NCI-H1092 (cell line): ENCODE results near the gene CCDC91.
A peak's percentile ranks its signal among the peaks of the same experiment; 100 is the strongest.

Experiments used
- DNase-seq: peaks from one replicate; lab custom pipeline; 2025; lab: John Stamatoyannopoulos, UW

CCDC91 gene

DNA sequence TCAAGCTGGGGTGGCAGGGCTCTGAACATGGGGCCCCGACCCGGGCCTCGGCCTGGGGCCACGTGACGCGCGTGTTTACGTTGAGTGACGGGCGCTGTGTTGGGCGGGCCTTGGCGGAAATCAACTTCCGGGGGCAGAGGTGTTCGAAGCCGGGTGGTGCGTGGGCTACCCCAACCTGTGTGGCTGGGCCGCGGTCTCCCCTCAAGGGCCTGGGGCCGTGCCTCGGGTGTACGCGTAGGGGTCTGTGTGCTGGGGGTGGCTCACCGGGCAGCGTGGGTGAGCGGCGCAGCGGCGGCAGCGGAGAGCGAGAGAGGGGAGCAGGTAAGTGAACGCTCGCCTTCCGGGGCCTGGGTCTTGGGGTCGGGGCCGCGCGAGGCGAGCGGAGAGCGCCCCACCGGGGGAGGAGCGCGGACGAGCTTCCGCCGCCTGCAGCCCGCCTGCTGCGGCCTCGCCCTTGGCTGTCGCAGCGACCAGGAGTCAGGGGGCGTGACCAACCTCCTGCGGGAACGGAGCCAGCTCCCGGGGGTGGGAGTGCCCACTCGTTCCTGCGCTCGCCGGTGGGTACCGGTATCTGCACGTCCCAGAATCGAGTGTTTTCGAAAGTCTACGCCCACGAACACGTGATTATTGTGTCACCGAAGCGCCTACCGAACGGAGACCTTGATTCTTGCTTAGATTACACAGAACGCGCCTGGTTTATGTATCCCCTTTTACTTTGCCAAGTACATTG lies at the start of gene CCDC91:
Gene CCDC91 (plus strand): TSS at position 136 of the 730 bp plus-strand sequence. CDS start 66,760 bp downstream, outside the sequence.
- peak; percentile 60 for DNase-seq

GRCh38 chr12:28144059-28144458 lies 46.2 kb upstream of the CCDC91 start:
- DNase-seq, result no peak

DNA sequence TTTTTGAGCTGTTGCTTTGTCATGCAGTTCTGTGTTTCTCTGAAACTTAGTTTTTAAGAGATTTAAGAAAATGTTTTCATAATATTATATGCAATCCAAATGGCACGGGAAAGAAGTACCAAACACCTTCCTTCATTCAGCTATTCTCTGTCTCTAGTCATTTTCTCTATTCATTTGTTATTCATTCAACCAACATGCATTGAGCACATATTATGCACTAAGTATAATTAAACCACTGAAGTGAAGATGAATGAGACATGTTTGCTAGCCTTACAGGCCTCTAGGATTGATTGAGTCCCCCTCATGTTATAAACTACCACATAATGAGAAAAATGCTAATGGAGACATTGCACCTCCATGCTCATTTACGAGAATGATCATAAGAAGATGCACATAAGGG lies 45.7 kb upstream of the CCDC91 start:
- DNase-seq, result no peak

GRCh38 chr12:28145216-28145615 lies 45.0 kb upstream of the CCDC91 start:
- no peak for DNase-seq

DNA sequence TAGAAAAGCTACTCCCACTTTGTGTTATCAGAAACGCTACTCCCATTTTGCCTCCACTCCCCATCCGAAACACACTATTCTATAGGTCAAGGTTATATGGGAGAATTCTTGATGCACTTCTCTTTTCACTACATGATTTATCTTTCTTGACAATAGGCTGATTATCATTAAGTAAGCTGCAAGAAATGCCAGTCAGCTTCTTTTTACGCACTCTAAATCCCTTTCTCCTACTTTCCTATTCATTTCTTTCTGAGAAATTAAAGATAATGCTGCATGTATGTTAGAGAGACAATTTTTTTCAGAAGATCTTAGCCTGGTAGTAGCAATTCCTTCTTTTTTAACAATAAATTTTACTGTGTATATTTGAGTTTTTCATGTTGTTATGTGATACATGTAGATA lies 41.0 kb upstream of the CCDC91 start:
- DNase-seq, result no peak

DNA sequence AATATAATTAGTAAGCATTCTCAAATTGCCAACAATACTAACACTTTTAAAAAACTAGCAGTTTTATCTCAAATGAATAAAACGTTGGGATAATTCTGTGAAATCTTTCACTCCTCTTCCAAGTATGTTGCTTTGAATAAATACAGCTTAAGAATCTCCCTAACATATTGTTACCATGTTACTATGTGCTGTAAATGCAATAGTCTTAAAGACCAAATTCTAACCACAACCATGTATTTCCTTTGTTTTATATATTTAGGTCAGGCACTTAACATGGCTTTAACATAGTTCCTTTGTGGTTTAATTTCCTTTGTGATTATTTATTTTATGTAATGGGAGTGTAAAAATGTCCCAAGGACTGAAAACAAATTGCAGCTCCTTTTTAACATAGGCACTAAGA lies 33.9 kb upstream of the CCDC91 start:
- DNase-seq, result no peak

GRCh38 chr12:28156804-28157203 lies 33.5 kb upstream of the CCDC91 start:
- no peak for DNase-seq

DNA sequence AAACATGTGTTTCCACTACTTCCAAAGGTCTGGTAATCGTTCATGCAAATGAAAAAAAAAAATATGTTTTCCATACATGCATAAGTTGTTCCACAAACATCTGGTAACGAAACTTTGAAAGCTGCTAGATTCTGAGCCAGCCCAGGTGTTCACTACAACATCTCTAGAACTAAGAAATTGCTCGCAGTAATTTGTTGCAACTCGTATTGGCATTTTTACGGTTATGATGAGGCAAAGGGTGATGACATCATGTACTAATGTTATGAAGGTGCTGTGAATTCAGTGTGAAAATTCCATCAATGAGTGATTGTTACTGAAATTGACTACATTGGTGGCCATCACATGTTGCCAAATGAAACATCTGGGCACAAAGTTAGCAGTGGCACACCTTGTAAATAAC lies 31.9 kb upstream of the CCDC91 start:
- DNase-seq, result no peak

DNA sequence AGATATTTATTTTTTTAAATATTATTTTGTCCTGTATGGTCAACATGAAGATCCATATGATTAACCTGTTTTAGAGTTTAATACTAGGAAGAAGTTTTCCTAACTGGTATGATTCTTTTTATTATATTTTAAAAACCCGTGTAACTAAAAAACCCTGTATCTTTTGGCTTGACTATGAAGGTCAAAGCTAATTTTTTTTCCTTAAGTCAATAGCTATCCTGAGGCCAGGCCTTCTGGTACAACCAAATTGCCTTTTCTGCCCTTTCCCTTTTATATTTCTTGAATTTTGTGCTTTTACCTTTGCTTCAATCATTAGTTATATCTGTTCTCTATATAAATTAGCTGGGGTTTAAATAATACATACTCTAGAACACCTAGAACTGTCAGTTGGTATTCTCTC lies 30.6 kb upstream of the CCDC91 start:
- DNase-seq, result no peak

DNA sequence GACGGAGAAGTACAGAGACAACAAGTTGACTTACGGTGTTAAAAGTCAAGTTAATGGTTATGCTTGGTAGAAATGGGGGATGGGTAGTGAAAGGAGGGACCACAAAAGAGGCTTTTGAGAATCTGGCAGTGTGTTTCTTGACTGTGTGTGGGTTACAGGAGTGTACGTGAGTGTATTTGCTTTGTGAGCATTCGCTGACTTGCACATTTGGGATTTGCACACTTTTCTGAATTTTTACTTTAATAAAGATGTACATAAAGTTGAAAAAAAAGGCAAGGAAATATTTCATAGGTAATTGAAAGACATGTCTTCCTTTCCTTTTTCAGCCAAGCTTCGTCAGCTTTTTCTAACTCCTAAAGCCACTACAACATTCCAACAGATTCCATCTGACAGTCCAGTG lies 28.6 kb upstream of the CCDC91 start:
- DNase-seq, result no peak

DNA sequence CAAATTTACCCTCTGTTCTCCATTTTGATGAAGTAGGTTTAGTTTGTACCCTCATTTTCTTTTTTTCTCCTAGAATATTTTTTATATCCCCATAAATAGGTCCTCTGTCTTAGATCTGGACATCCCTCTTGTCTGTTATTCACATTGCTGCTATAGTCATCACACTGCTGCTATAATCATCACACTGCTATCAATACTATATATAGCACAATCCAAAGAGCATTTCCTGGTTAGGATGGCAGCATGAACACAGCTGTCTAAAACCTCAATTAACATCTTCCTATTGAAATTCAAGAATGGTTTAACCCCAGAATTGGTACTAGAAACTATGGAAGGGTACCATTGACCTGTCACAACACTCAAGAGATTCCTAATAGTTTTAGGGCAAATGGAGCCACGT lies 27.6 kb upstream of the CCDC91 start:
- DNase-seq, result no peak

- no peak for DNase-seq
Measured at GRCh38 chr12:28164644-28165275, 25.5 kb upstream of the CCDC91 start.

GRCh38 chr12:28167981-28168485 lies 22.2 kb upstream of the CCDC91 start:
- no peak for DNase-seq

GRCh38 chr12:28171356-28172060 lies 18.7 kb upstream of the CCDC91 start:
- no peak for DNase-seq

DNA sequence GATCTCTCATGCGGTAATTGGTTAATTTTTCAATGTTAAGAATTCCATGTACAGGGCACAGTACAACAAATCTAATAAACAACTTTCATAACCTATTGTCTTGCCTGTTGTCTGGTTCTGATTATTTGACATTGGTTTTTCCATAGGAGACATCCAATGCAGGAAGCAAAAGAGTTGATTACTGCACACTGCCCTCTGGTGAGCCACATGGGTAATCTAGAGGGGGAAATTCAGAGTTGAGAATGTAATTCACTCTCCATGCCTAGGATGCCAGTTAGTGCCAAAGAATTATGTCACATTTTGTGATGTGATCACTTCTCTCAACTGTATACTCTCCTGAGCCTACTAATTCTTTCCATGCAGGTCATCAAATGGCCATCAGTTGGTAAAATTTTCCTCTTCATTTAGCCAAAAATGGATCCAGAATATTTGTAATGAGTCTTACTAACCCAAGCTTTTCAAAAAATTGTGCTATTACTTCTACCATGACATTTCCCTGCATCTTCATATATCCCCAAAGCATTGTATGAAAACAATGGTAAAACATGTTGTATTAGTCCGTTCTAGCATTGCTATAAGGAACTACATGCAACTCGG lies 17.7 kb upstream of the CCDC91 start:
- no peak for DNase-seq

DNA sequence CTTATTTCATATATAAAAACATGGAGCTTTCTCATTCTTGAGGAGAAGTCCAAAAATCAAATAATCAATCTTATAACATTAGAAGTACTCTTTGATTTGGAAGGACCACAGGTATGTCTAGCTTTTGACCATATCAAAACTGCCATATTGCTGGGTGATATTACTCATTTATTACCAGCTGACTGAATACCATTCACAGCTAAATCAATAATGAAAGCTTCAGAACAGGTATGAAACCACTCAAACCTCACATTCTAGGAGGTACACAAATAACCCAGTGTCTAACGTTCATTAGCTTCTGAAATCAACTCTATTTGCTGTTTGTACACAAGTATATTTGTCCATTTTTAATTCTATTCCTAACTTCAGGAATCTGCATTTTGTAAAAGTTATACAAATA lies 16.8 kb upstream of the CCDC91 start:
- DNase-seq, result no peak

- DNase-seq, result no peak
Measured at GRCh38 chr12:28175098-28175589, 15.1 kb upstream of the CCDC91 start.

GRCh38 chr12:28176295-28176694 lies 14.0 kb upstream of the CCDC91 start:
- no peak for DNase-seq

- DNase-seq, result no peak
Measured at GRCh38 chr12:28177461-28177860, 12.8 kb upstream of the CCDC91 start.

DNA sequence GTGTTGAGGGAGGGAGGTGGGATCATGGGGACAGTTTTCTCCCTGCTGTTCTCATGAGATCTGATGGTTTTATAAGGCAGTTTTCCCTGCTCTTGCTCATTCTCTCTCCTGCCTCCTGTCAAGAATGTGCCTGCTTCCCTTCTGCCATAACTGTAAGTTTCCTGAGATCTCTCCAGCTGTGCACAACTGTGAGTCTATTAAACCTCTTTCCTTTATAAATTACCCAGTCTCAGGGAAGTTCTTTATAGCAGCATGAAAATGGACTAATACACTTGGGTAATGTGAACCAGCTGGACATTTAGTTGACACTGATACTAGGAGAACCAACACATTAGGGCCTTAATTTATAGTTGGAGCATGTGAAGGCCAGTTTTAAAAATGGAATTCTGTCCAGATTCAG lies 12.4 kb upstream of the CCDC91 start:
- no peak for DNase-seq

DNA sequence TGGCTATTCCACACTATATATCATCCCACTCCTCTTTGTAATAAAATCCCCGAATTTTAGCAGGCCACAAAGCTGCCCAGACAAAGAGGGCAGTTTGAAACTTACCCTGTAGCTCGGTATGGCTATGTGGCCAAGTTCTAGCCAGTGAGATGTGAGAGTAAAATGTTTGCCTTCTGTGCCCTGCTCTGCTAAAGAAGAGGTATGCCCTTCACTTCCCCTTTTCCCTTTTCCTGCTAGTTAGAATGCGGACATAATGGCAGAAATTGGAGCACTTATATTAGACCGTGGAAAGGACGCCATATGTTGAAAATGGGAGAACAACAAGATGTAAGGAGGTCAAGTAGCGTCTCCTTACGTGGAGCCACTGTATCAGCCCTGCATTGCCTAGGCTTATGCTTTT lies 11.5 kb upstream of the CCDC91 start:
- no peak for DNase-seq

DNA sequence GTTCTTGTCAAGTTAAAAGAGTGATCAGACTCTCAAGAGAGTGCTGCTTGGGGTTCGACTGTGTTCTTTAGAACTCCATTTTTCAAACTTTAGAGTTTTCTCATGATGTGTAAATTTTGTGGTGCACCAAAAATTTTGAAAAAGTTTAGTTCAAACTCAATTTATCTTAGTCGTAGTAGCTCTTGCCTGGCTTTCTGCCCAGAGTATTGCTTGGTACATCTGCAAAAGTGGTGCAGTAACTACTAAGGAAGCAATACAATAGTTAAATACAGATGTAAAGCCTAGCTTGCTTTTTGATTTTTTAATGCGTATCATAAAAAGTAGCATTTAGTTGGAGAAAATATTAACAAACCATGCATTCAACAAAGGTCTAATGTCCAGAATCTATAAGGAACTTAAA lies 9.5 kb upstream of the CCDC91 start:
- DNase-seq, result no peak
